NT2/D1 (cell line): Measurements from ENCODE around the gene ZBTB47.

Source experiments
- YY1 ChIP-seq: IDR thresholded peaks from 2 replicates; pipeline ENCODE4 v1.6.1; 2011; ENCODE audit not compliant: insufficient read length, insufficient read depth
- ZNF274 ChIP-seq: IDR thresholded peaks from 2 replicates; pipeline ENCODE4 v1.6.1; 2011; ENCODE audit warnings: mild to moderate bottlenecking, low read depth, low read length

- TF ChIP-seq YY1 (no peak), ZNF274 (no peak)
Observed at GRCh38 chr3:42686832-42687650, 33.5 kb downstream of the ZBTB47 start.
